ENCODE results near the gene BTAF1. TPM values are rescaled to one million over a fixed set of nuclear protein-coding genes. Genes with fewer than 3 reads are reported as not detected.
A peak's percentile ranks its signal among the peaks of the same experiment; 100 is the strongest.
"Not testable (repeated sequence)": the region's sequence is repeated elsewhere in the genome, so short reads cannot be mapped to it uniquely, and the experiment has no call there.

BTAF1 gene
- total RNA-seq, 1 donor from 2014 or later, result 38.0 TPM

DNA sequence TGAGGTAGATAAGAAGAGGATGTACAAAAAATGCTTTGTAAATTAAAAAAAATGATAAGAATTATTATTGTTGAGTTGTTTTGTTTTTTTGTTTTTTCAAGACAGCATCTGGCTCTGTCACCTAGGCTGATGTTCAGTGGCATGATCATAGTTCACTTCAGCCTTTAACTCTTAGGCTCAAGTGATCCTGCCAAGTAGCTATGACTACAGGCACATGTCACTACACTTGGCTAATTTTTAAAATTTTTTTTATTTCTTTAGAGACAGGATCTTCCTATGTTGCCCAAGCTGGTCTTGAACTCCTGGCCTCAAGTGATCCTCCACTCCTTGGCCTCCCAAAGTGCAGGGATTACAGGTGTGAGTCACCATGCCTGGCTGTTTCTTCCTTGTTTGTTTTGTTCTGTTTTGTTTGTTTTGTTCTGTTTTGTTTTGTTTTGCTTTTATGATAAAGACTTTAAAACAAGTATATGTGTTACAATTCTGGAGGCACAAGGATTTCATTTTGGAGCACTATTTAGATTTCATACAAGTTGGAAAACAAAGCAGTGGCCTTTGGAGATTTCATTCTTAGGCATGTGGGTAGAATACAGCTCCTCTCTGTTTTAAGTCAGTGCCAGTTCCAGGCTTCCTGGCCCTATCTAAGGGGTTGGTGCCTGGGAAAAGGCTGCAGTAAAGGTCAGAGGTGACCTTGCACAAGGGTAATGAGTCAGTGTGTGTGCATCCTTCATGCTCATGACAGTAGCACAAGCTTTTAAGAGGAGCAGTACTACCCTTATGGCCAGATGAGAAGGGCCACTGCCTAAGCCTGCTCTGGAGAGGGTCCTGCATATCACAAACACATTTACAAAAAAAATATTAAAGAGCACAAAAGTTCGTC, 32.2 kb upstream of the BTAF1 start:
- H3K4me1 Mint-ChIP-seq (ENCODE audit: low read depth), result peaks cover 9% of the 10 kb centered on the region
- no peaks in the 10 kb centered on the region for H3K9me3 Mint-ChIP-seq (ENCODE audit: low read depth)
- H3K4me3 Mint-ChIP-seq (ENCODE audit: low read depth), result no peak overlapping the region
- TF ChIP-seq, protein P1, sequence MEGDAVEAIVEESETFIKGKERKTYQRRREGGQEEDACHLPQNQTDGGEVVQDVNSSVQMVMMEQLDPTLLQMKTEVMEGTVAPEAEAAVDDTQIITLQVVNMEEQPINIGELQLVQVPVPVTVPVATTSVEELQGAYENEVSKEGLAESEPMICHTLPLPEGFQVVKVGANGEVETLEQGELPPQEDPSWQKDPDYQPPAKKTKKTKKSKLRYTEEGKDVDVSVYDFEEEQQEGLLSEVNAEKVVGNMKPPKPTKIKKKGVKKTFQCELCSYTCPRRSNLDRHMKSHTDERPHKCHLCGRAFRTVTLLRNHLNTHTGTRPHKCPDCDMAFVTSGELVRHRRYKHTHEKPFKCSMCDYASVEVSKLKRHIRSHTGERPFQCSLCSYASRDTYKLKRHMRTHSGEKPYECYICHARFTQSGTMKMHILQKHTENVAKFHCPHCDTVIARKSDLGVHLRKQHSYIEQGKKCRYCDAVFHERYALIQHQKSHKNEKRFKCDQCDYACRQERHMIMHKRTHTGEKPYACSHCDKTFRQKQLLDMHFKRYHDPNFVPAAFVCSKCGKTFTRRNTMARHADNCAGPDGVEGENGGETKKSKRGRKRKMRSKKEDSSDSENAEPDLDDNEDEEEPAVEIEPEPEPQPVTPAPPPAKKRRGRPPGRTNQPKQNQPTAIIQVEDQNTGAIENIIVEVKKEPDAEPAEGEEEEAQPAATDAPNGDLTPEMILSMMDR (IDR thresholded peaks at IDR 0.05; ENCODE audit: unreplicated experiment), result no peak
- H3K36me3 Mint-ChIP-seq (ENCODE audit: insufficient read depth), result no peaks in the 10 kb centered on the region
- H3K27ac Mint-ChIP-seq, result peak overlapping the region; percentile 90
- H3K27me3 Mint-ChIP-seq, result no peaks in the 10 kb centered on the region
- no peak for DNase-seq (ENCODE audit: low spot score, unreplicated experiment)

DNA sequence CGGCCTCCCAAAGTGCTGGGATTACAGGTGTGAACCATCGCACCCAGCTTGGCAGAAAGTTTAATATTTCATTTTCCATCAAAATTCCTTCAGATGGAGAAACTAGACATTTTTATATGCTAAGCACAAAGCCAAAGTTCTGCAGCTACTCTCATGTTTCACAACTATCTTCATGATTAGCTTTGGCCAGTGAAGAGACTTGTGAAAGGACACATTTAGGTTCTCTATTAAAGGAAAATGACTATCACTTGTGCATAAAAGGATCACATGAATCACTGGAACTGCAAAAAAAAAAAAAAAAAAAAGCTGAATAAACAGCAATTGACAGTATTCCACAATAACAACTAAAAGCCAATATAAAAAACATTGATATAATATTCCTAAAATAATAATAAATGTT, 30.5 kb upstream of the BTAF1 start:
- H3K9me3 Mint-ChIP-seq (ENCODE audit: low read depth), result no peaks in the 10 kb centered on the region
- peaks cover under 1% of the 10 kb centered on the region for H3K4me1 Mint-ChIP-seq (ENCODE audit: low read depth)
- H3K36me3 Mint-ChIP-seq (ENCODE audit: insufficient read depth), result no peaks in the 10 kb centered on the region
- no peaks in the 10 kb centered on the region for H3K27me3 Mint-ChIP-seq
- no peak overlapping the region for H3K27ac Mint-ChIP-seq
- no peak for DNase-seq (ENCODE audit: low spot score, unreplicated experiment)
- H3K4me3 Mint-ChIP-seq (ENCODE audit: low read depth), result no peak overlapping the region
- TF ChIP-seq, protein P1 (IDR thresholded peaks at IDR 0.05; ENCODE audit: unreplicated experiment), result no peak

DNA sequence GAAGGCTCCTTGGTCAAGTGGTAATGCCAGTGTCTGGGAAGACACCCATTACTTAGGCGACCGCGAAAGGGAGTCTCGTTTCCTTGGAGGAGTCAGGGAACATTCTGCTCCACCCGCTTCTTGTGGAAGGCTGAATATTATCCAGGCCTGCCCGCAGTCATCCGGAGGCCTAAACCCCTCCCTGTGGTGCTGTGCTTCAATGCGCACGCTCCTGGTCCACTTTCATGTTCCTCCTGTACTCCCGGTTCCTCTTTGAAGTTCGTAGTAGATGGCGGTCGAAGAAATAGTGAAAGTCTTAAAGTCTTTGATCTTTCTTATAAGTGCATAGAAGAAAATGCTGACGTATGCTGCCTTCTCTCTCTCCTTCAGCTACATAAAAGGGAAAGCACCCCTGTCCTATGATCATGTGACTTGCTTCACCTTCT, 29.3 kb upstream of the BTAF1 start:
- H3K4me3 Mint-ChIP-seq (ENCODE audit: low read depth); H3K9me3 Mint-ChIP-seq (ENCODE audit: low read depth); H3K27ac Mint-ChIP-seq; H3K36me3 Mint-ChIP-seq (ENCODE audit: insufficient read depth); DNase-seq (ENCODE audit: low spot score, unreplicated experiment); H3K27me3 Mint-ChIP-seq; H3K4me1 Mint-ChIP-seq (ENCODE audit: low read depth): not testable (repeated sequence)

DNA sequence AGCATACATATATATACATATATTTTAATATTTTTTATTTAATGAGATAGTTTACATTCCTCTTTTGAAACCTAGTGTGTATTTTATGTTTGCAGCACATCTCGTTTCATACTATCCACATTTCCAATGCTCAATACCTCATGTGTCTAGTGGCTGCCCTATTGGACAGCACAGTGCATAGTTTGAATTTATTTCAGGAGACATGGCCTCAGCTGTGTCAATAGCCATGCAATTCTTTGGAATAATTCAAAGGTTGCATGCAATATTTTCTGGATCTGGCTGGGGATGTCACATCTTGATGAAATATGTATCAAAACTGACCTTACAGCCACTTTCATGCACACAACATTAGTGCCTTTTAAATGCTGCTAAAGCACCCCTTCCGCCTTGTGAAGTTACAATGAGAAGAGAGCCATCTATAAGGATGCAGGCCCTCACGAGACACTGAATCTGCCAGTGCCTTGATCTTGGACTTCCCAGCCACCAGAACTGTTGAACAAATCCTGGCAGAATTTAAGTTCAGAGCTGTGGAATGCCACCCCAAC, 27.3 kb upstream of the BTAF1 start:
- no peaks in the 10 kb centered on the region for H3K36me3 Mint-ChIP-seq (ENCODE audit: insufficient read depth)
- H3K27me3 Mint-ChIP-seq, result no peaks in the 10 kb centered on the region
- H3K9me3 Mint-ChIP-seq (ENCODE audit: low read depth), result no peaks in the 10 kb centered on the region
- no peak overlapping the region for H3K27ac Mint-ChIP-seq
- TF ChIP-seq, protein P1 (IDR thresholded peaks at IDR 0.05; ENCODE audit: unreplicated experiment), result no peak
- H3K4me3 Mint-ChIP-seq (ENCODE audit: low read depth), result no peak overlapping the region
- no peak for DNase-seq (ENCODE audit: low spot score, unreplicated experiment)
- H3K4me1 Mint-ChIP-seq (ENCODE audit: low read depth), result no peaks in the 10 kb centered on the region

DNA sequence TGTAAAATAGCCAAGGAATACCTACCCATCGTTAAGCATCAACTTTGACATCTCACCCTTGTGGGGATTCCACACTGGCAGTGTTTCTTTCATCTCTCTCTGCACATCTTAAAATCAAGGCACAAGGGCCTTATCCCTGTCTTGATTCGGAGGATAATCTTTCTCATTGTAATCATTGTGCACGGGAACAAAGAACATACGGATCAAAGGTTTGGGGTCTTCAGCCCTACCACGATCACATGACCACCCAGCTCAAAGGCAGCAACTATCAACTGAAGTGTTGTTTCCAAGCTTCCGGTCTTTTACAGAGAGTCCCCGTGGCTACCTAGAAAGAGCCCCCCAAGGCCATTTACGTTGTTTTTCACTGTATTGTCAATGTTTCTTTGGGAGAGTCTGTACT, 26.1 kb upstream of the BTAF1 start:
- DNase-seq (ENCODE audit: low spot score, unreplicated experiment), result no peak
- TF ChIP-seq, protein P1 (IDR thresholded peaks at IDR 0.05; ENCODE audit: unreplicated experiment), result no peak
- no peak overlapping the region for H3K4me3 Mint-ChIP-seq (ENCODE audit: low read depth)

More for the DNA sequence above, 26.1 kb upstream of the BTAF1 start:
- Mint-ChIP-seq H3K36me3 (ENCODE audit: insufficient read depth) (no peaks in the 10 kb centered on the region), H3K4me1 (ENCODE audit: low read depth) (no peaks in the 10 kb centered on the region), H3K27ac (no peak overlapping the region), H3K27me3 (no peaks in the 10 kb centered on the region), H3K9me3 (ENCODE audit: low read depth) (no peaks in the 10 kb centered on the region)
